SK-N-SH treated with all-trans-retinoic acid at 6 μM for 48 hours (cell line): Measurements from ENCODE around the gene ATF1.

ENCODE experiments used
- ATAC-seq: fragments of 200-7000 bp; cut with Tn5 transposase; 3 replicates; pipeline ENCODE4 v1.9.1; 2020; ENCODE audit warnings: mild to moderate bottlenecking, moderate library complexity
- ARNTL ChIP-seq: fragments of 450-650 bp; formaldehyde crosslinking; IDR thresholded peaks from 2 replicates; pipeline ENCODE4 v1.5.0; 2020; ENCODE audit warnings: low read depth, mild to moderate bottlenecking, moderate library complexity, borderline replicate concordance
- BACH2 ChIP-seq: fragments of 250-450 bp; sonication (Bioruptor Pico); IDR thresholded peaks from 2 replicates; pipeline ENCODE4 v1.9.0; 2021; ENCODE audit warnings: mild to moderate bottlenecking, borderline replicate concordance
- CREB5 ChIP-seq: fragments of 250-450 bp; sonication (Bioruptor Pico); IDR thresholded peaks from 2 replicates; pipeline ENCODE4 v1.5.1; 2020; ENCODE audit warnings: low read depth, mild to moderate bottlenecking, moderate library complexity
- CSDC2 ChIP-seq: fragments of 250-450 bp; sonication (Bioruptor Pico); IDR thresholded peaks from 2 replicates; pipeline ENCODE4 v1.5.0; 2020; ENCODE audit warnings: mild to moderate bottlenecking, moderate library complexity
- ESRRG ChIP-seq: fragments of 250-450 bp; sonication (Bioruptor Pico); IDR thresholded peaks from 2 replicates; pipeline ENCODE4 v1.6.1; 2021; ENCODE audit warnings: mild to moderate bottlenecking
- GLIS3 ChIP-seq: fragments of 250-450 bp; sonication (Bioruptor Pico); IDR thresholded peaks from 2 replicates; pipeline ENCODE4 v1.5.0; 2020; ENCODE audit warnings: mild to moderate bottlenecking, moderate library complexity
- ISL1 ChIP-seq: fragments of 250-450 bp; sonication (Bioruptor Pico); IDR thresholded peaks from 2 replicates; pipeline ENCODE4 v2.1.2; 2022; ENCODE audit warnings: mild to moderate bottlenecking, moderate library complexity
- OSR1 ChIP-seq: fragments of 250-450 bp; sonication (Bioruptor Pico); IDR thresholded peaks from 2 replicates; pipeline ENCODE4 v1.8.0; 2022; ENCODE audit warnings: moderate library complexity, mild to moderate bottlenecking, inconsistent platforms
- PPARA ChIP-seq: fragments of 250-450 bp; sonication (Bioruptor Pico); IDR thresholded peaks from 2 replicates; pipeline ENCODE4 v1.5.0; 2020; ENCODE audit warnings: mild to moderate bottlenecking, borderline replicate concordance
- RARB ChIP-seq: fragments of 250-450 bp; sonication (Bioruptor Pico); IDR thresholded peaks from 2 replicates; pipeline ENCODE4 v1.8.0; 2021; ENCODE audit warnings: mild to moderate bottlenecking, moderate library complexity
- SNAI2 ChIP-seq: fragments of 250-450 bp; sonication (Bioruptor Pico); IDR thresholded peaks from 2 replicates; pipeline ENCODE4 v1.5.0; 2020; ENCODE audit warnings: mild to moderate bottlenecking, moderate library complexity
- TCF4 ChIP-seq: fragments of 250-450 bp; sonication (Bioruptor Pico); IDR thresholded peaks from 2 replicates; pipeline ENCODE4 v1.8.0; 2021; ENCODE audit warnings: mild to moderate bottlenecking, moderate library complexity, borderline replicate concordance
- TOX ChIP-seq: fragments of 250-450 bp; sonication (Bioruptor Pico); IDR thresholded peaks from 2 replicates; pipeline ENCODE4 v1.8.0; 2021; ENCODE audit warnings: mild to moderate bottlenecking, moderate library complexity, borderline replicate concordance
- TSHZ2 ChIP-seq: fragments of 250-450 bp; sonication (Bioruptor Pico); IDR thresholded peaks from 2 replicates; pipeline ENCODE4 v1.5.0; 2020; ENCODE audit warnings: mild to moderate bottlenecking, moderate library complexity
- ZC3H10 ChIP-seq: fragments of 250-450 bp; sonication (Bioruptor Pico); IDR thresholded peaks from 2 replicates; pipeline ENCODE4 v1.5.1; 2021; ENCODE audit warnings: mild to moderate bottlenecking, moderate library complexity
- ZFP3 ChIP-seq: fragments of 250-450 bp; sonication (Bioruptor Pico); IDR thresholded peaks from 2 replicates; pipeline ENCODE4 v1.5.0; 2020; ENCODE audit warnings: mild to moderate bottlenecking, moderate library complexity
- ZFP30 ChIP-seq: fragments of 450-650 bp; formaldehyde crosslinking; IDR thresholded peaks from 2 replicates; pipeline ENCODE4 v1.5.0; 2022; ENCODE audit warnings: mild to moderate bottlenecking, moderate library complexity
- ZNF565 ChIP-seq: fragments of 450-650 bp; formaldehyde crosslinking; conservative IDR thresholded peaks from 2 replicates; pipeline ENCODE4 v1.5.0; 2020; ENCODE audit warnings: low read depth, mild to moderate bottlenecking, moderate library complexity
- ZNF70 ChIP-seq: fragments of 450-650 bp; formaldehyde crosslinking; IDR thresholded peaks from 2 replicates; pipeline ENCODE4 v1.5.0; 2020; ENCODE audit warnings: mild to moderate bottlenecking, moderate library complexity
- ZNF8 ChIP-seq: fragments of 450-650 bp; formaldehyde crosslinking; IDR thresholded peaks from 2 replicates; pipeline ENCODE4 v1.5.0; 2020; ENCODE audit warnings: mild to moderate bottlenecking, moderate library complexity
- TF ChIP-seq, protein P1 (sequence below): fragments of 250-450 bp; sonication (Bioruptor Pico); IDR thresholded peaks from 2 replicates; pipeline ENCODE4 v1.8.0; 2021; ENCODE audit warnings: low read depth, mild to moderate bottlenecking, moderate library complexity, borderline replicate concordance
- TF ChIP-seq, protein P2 (sequence below): fragments of 250-450 bp; sonication (Bioruptor Pico); IDR thresholded peaks from 2 replicates; pipeline ENCODE4 v1.5.1; 2021; ENCODE audit warnings: mild to moderate bottlenecking, moderate library complexity
- TF ChIP-seq, protein P3 (sequence below): fragments of 250-450 bp; sonication (Bioruptor Pico); IDR thresholded peaks from 2 replicates; pipeline ENCODE4 v1.8.0; 2020; ENCODE audit warnings: mild to moderate bottlenecking, moderate library complexity, borderline replicate concordance

ATF1 gene

GRCh38 chr12:50725011-50725942, 38.6 kb upstream of the ATF1 start:
- TF ChIP-seq ZNF565 (no peak), RARB (no peak), ZFP30 (CRISPR knock-in tag) (no peak), BACH2 (CRISPR knock-in tag) (no peak)
- ATAC-seq, result no peak

GRCh38 chr12:50727466-50727865, 36.4 kb upstream of the ATF1 start:
- TF ChIP-seq TCF4 (CRISPR knock-in tag), result no peak
- TF ChIP-seq, protein P1, sequence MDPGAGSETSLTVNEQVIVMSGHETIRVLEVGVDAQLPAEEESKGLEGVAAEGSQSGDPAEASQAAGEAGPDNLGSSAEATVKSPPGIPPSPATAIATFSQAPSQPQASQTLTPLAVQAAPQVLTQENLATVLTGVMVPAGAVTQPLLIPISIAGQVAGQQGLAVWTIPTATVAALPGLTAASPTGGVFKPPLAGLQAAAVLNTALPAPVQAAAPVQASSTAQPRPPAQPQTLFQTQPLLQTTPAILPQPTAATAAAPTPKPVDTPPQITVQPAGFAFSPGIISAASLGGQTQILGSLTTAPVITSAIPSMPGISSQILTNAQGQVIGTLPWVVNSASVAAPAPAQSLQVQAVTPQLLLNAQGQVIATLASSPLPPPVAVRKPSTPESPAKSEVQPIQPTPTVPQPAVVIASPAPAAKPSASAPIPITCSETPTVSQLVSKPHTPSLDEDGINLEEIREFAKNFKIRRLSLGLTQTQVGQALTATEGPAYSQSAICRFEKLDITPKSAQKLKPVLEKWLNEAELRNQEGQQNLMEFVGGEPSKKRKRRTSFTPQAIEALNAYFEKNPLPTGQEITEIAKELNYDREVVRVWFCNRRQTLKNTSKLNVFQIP (CRISPR knock-in tag), result no peak
- ATAC-seq, result no peak

- TF ChIP-seq BACH2 (CRISPR knock-in tag), result no peak
- TF ChIP-seq OSR1, result no peak
- no peak for TF ChIP-seq ZNF565
- TF ChIP-seq, protein P2, sequence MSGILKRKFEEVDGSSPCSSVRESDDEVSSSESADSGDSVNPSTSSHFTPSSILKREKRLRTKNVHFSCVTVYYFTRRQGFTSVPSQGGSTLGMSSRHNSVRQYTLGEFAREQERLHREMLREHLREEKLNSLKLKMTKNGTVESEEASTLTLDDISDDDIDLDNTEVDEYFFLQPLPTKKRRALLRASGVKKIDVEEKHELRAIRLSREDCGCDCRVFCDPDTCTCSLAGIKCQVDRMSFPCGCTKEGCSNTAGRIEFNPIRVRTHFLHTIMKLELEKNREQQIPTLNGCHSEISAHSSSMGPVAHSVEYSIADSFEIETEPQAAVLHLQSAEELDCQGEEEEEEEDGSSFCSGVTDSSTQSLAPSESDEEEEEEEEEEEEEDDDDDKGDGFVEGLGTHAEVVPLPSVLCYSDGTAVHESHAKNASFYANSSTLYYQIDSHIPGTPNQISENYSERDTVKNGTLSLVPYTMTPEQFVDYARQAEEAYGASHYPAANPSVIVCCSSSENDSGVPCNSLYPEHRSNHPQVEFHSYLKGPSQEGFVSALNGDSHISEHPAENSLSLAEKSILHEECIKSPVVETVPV (CRISPR knock-in tag), result no peak
- no peak for TF ChIP-seq ZFP30 (CRISPR knock-in tag)
- TF ChIP-seq ZC3H10 (CRISPR knock-in tag), result no peak
- no peak for TF ChIP-seq RARB
- TF ChIP-seq SNAI2, result no peak
- no peak for TF ChIP-seq CSDC2 (CRISPR knock-in tag)
- TF ChIP-seq ZNF70 (CRISPR knock-in tag), result no peak
- TF ChIP-seq ISL1, result no peak
- TF ChIP-seq ZNF8 (CRISPR knock-in tag), result no peak
- TF ChIP-seq GLIS3 (CRISPR knock-in tag), result no peak
- TF ChIP-seq TSHZ2 (CRISPR knock-in tag), result no peak
- no peak for TF ChIP-seq CREB5 (CRISPR knock-in tag)
- ATAC-seq, result no peak
These were observed 35.5 kb upstream of the ATF1 start for GRCh38 chr12:50728417-50728816.

GRCh38 chr12:50728841-50729240, 35.1 kb upstream of the ATF1 start:
- no peak for ATAC-seq
- TF ChIP-seq TOX (CRISPR knock-in tag) (no peak), ZNF8 (CRISPR knock-in tag) (no peak), ZNF70 (CRISPR knock-in tag) (no peak), ARNTL (CRISPR knock-in tag) (no peak), ZFP3 (no peak), TSHZ2 (CRISPR knock-in tag) (no peak), ZNF565 (no peak), CSDC2 (CRISPR knock-in tag) (no peak), PPARA (CRISPR knock-in tag) (no peak), ZFP30 (CRISPR knock-in tag) (no peak), ZC3H10 (CRISPR knock-in tag) (no peak), ESRRG (CRISPR knock-in tag) (no peak), GLIS3 (CRISPR knock-in tag) (no peak), OSR1 (no peak), BACH2 (CRISPR knock-in tag) (no peak)
- TF ChIP-seq, protein P3, sequence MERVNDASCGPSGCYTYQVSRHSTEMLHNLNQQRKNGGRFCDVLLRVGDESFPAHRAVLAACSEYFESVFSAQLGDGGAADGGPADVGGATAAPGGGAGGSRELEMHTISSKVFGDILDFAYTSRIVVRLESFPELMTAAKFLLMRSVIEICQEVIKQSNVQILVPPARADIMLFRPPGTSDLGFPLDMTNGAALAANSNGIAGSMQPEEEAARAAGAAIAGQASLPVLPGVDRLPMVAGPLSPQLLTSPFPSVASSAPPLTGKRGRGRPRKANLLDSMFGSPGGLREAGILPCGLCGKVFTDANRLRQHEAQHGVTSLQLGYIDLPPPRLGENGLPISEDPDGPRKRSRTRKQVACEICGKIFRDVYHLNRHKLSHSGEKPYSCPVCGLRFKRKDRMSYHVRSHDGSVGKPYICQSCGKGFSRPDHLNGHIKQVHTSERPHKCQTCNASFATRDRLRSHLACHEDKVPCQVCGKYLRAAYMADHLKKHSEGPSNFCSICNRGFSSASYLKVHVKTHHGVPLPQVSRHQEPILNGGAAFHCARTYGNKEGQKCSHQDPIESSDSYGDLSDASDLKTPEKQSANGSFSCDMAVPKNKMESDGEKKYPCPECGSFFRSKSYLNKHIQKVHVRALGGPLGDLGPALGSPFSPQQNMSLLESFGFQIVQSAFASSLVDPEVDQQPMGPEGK (CRISPR knock-in tag), result no peak
